T-helper 2 cell treated with Interferon-gamma antibody and Interleukin-4, amounts not matched to agents 100 ng/mL and 5 ng/mL, for 36 hours (primary cell): ENCODE data around the gene MEPCE. TPM values are rescaled to one million over a fixed set of nuclear protein-coding genes. Genes with fewer than 3 reads are reported as not detected.
"Not testable (repeated sequence)": the region's sequence is repeated elsewhere in the genome, so short reads cannot be mapped to it uniquely, and the experiment has no call there.

ENCODE experiments used
- intact Hi-C: fragments of 100-400 bp; cut with micrococcal nuclease; formaldehyde crosslinking; loops from one replicate; pipeline ENCODE4 v1.15.1; 2023
- total RNA-seq: library from RNA; stranded (reverse); gene quantifications from 2 replicates; pipeline ENCODE4 v1.2.3, GENCODE V29; 2022

The MEPCE gene, protein sequence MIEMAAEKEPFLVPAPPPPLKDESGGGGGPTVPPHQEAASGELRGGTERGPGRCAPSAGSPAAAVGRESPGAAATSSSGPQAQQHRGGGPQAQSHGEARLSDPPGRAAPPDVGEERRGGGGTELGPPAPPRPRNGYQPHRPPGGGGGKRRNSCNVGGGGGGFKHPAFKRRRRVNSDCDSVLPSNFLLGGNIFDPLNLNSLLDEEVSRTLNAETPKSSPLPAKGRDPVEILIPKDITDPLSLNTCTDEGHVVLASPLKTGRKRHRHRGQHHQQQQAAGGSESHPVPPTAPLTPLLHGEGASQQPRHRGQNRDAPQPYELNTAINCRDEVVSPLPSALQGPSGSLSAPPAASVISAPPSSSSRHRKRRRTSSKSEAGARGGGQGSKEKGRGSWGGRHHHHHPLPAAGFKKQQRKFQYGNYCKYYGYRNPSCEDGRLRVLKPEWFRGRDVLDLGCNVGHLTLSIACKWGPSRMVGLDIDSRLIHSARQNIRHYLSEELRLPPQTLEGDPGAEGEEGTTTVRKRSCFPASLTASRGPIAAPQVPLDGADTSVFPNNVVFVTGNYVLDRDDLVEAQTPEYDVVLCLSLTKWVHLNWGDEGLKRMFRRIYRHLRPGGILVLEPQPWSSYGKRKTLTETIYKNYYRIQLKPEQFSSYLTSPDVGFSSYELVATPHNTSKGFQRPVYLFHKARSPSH
- total RNA-seq = 42.6 and 44.4 TPM in 2 replicates

GRCh38 chr7:100429637-100430492, at the start of gene MEPCE:
MEPCE (plus strand) TSS chr7:100429831; CDS start chr7:100430019, 188 bp downstream.
- intact Hi-C loops = loop anchor here (1.0 to 10.0 kb wide), 10 partner anchors 49 to 925 kb away; partner anchors contain the start of genes AGFG2, FBXO24, GNB2 and LAMTOR4

DNA sequence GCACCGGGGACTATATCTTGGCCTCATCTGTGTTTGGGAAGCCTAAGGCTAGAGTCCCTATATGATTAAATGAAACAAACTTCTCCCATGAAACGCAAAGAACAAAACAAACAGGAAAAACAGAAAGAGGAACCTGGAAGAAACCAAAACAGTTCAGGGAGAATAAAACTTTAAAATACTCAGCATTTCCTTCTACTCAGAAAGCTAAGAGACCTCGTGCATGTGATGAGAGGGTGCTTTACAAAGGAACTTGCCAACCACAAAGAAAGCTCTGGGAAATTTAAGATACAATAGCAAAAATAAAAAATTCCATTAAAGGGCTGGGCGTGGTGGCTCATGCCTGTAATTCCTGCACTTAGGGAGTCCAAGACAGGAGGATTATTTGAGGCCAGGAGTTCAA, 49.4 kb upstream of the MEPCE start:
- intact Hi-C loops = no loop called here

GRCh38 chr7:100381531-100382233, 47.9 kb upstream of the MEPCE start:
- intact Hi-C loops = not testable (repeated sequence)

DNA sequence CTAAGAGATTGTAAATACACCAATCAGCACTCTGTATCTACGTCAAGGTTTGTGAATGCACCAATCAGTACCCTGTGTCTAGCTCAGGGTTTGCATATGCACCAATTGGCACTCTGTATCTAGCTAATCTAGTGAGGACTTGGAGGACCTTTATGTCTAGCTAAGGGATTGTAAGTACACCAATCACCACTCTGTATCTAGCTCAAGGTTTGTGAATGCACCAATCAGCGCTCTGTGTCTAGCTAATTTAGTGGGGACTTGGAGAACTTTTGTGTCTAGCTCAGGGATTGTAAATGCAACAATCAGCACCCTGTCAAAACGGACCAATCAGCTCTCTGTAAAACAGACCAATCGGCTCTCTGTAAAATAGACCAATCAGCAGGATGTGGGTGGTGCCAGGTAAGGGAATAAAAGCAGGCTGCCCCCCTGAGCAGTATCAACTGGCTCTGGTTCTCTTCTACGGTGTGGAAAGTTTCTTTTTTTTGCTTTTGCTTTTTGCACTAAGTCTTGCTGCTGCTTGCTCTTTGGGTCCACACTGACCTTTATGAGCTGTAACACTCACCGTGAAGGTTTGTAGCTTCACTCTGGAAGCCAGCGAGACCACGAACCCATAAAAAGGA, 47.3 kb upstream of the MEPCE start:
- intact Hi-C loops = not testable (repeated sequence)

DNA sequence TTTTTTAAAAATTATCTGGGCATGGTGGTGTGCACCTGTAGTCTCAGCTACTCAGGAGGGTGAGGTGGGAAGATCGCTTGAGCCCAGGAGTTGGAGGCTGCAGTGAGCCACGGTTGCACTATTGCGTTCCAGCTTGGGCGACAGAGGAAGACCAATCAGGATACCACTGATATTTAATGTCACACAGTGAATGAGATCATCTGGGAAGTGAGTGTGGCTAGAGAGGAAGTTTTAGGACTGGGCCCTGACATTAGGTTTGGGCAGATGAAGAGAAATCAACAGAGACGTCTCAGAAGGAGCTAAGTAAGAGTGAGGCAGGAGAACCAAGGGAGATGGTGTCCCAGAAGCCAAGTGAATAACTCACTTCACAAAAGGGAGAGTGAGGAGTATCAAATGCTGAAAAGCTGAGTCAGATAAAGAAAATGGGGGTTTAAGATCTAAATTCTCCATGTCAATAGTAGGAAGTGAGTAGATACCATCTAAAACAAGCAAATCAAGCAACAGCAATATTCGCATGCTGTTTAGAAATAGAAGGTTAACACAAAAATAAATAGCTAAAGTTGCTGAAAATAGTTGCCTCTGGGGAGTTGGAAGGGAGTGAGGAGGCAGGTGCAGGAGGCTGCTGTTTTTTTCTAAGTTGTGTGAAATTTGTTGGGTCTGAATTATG, 44.9 kb upstream of the MEPCE start:
- intact Hi-C loops = no loop called here

DNA sequence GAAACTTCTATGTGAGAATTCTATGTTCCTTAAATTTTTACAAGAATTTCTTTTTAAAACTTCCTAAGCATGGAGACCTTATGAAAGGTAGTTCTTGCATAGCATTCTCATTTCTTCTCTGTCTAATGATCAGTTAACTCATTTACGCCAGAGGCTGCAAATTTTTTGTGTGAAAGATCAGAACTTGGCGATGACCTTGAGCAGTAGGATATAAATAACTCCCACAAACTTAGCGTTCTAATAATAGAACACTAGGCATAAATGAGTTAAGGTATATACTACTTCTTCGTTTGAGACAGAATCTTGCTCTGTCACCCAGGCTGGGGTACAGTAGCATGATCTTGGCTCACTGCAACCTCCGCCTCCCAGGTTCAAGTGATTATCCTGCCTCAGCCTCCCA, 42.7 kb upstream of the MEPCE start:
- intact Hi-C loops = no loop called here

DNA sequence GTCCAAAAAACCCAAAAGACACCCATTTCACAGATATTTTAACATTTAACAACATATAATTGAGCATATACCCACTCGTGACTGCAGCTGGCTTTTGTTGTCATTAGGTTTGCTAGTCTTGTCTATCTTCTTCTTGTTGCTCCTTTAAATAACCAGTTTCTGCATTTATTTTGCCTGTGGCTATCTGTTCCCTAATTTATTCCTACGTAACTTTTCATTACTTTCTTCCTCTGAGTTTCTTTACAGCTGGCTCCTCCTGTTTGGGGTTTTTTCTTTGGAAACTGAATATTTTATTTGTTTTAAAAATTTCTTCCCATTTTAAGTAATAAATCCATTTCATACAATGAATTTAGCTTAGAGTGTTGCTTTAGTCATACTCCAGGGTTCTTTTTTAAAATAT, 41.9 kb upstream of the MEPCE start:
- intact Hi-C loops = no loop called here

- intact Hi-C loops = no loop called here
Measured at GRCh38 chr7:100389437-100390088, 40.1 kb upstream of the MEPCE start.

GRCh38 chr7:100390286-100391009, 39.2 kb upstream of the MEPCE start:
- intact Hi-C loops = no loop called here

GRCh38 chr7:100393233-100393905, 36.3 kb upstream of the MEPCE start:
- intact Hi-C loops = no loop called here

- intact Hi-C loops = no loop called here
Measured at GRCh38 chr7:100394077-100394476, 35.6 kb upstream of the MEPCE start.

GRCh38 chr7:100396421-100396982, 33.1 kb upstream of the MEPCE start:
- intact Hi-C loops = no loop called here

DNA sequence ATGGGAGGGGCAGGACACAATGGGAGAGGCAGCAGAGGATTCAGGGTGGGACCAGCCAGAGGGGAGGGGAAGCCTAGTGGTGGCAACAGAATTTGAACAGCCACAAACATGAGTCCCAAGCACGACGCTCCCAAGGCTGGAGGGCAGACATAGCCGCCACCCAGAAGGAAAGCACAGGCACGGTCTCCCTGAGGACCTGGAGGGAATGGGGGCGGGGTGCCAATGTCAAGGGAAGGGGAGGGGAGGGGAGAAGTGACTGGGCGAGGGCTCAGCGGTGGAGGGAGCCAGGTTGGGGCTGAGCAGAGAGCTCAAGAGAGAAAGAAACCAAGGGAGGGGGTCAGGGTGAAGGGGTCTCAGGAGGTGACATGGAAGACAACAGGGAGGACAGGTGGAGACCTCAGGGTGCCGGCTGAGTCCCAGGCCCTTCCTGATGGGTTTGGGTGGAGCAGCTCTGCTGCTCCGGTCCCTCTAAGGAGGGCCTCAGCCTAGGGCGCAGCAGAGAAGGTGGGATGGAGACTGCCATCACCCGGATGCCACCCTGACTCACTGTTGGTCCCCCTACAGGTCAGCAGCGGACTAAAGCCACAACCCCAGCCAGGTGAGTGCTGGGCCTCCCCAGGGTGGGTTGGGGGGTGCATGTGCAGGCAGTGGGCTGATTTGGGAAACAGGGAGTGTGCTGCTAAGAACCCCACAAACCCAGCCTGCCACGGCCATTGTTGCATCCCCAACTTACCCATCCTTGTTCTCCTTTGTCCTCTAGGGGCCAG, 32.1 kb upstream of the MEPCE start:
- intact Hi-C loops = no loop called here

GRCh38 chr7:100398239-100398638, 31.4 kb upstream of the MEPCE start:
- intact Hi-C loops = no loop called here

DNA sequence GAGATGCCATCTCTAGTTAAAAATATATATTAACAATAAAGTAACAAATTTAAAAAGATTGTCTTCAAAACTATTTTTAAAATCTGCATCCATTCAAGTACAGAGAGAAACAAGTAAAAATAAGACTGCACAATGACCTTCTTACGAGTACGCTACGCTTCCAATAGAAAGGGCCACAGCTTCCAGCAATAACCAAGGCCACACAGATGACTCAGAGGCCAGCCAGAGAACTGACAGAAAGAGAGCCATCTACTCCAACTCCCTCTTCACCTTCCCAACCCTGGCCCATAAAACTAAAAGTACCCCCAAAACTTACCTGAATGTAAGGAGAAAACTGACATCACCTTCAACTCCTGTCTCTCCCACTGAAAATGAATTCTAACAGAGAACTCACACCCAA, 29.6 kb upstream of the MEPCE start:
- intact Hi-C loops = loop anchor here (10.0 kb wide), 1 partner anchor 175 kb away; no protein-coding TSS in a partner anchor

DNA sequence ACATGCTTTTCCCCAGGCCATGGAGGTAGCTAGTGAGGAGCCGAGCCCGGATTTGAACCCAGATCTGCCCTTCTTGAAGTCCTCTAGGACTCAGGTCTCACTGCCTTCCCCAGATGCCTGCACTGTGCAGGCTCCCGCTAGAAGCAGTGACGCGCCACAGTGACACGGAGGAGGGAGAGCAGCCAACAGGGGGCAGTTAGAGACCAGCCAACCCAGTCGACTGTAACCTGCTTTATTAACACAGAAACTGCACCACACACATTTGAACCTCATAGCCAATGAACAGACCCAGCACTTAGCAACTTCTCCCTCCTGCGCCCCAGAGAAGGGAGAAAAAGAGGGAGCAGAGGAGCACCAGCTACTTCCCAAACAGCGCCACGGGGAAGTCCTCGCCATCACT, 29.0 kb upstream of the MEPCE start:
- intact Hi-C loops = loop anchor here (10.0 kb wide), 1 partner anchor 176 kb away; no protein-coding TSS in a partner anchor

GRCh38 chr7:100401811-100402210, 27.8 kb upstream of the MEPCE start:
- intact Hi-C loops = loop anchor here (10.0 kb wide), 1 partner anchor 177 kb away; no protein-coding TSS in a partner anchor
